H9 (cell line): ENCODE measurements around the gene ZFPM1. TPM values are rescaled to one million over a fixed set of nuclear protein-coding genes. Genes with fewer than 3 reads are reported as not detected.

ENCODE experiments used
- DNase-seq: peaks from one replicate; pipeline ENCODE4 v3.0.0-alpha.2; 2017
- H2AFZ ChIP-seq: one replicate; pipeline ENCODE4 v1.6.1; 2013; ENCODE audit warnings: mild to moderate bottlenecking, low read length, control low read depth, moderate library complexity
- H2AK5ac ChIP-seq: 2 replicates; pipeline ENCODE4 v1.6.1; 2013; ENCODE audit warnings: low read length, control low read depth, mixed read lengths; ENCODE audit not compliant: insufficient read length
- H2BK120ac ChIP-seq: one replicate; pipeline ENCODE4 v1.6.1; 2013; ENCODE audit warnings: low read depth, mild to moderate bottlenecking, low read length, control low read depth, inconsistent platforms; ENCODE audit not compliant: poor library complexity, severe bottlenecking
- H2BK12ac ChIP-seq: 2 replicates; pipeline ENCODE4 v1.6.1; 2013; ENCODE audit warnings: low read length, control low read depth, mixed read lengths, low read depth; ENCODE audit not compliant: insufficient read length
- H2BK15ac ChIP-seq: 2 replicates; pipeline ENCODE4 v1.6.1; 2013; ENCODE audit warnings: low read depth, low read length, control low read depth
- H2BK20ac ChIP-seq: one replicate; pipeline ENCODE4 v1.6.1; 2013; ENCODE audit warnings: low read depth, mild to moderate bottlenecking, low read length, control low read depth, inconsistent platforms; ENCODE audit not compliant: poor library complexity, severe bottlenecking
- H2BK5ac ChIP-seq: 2 replicates; pipeline ENCODE4 v1.6.1; 2013; ENCODE audit warnings: low read length, control low read depth, mixed read lengths; ENCODE audit not compliant: insufficient read length
- H3K14ac ChIP-seq: 2 replicates; pipeline ENCODE4 v1.6.1; 2013; ENCODE audit warnings: low read length, control low read depth; ENCODE audit not compliant: insufficient read depth
- H3K18ac ChIP-seq: 2 replicates; pipeline ENCODE4 v1.6.1; 2013; ENCODE audit warnings: low read depth, mild to moderate bottlenecking, mixed read lengths, low read length, control low read depth; ENCODE audit not compliant: insufficient read length
- H3K23ac ChIP-seq: 2 replicates; pipeline ENCODE4 v1.6.1; 2013; ENCODE audit warnings: low read length, control low read depth, mixed read lengths, low read depth; ENCODE audit not compliant: insufficient read length
- H3K23me2 ChIP-seq: 2 replicates; pipeline ENCODE4 v1.6.1; 2013; ENCODE audit warnings: low read depth, mild to moderate bottlenecking, mixed read lengths, low read length, control low read depth; ENCODE audit not compliant: insufficient read length, poor library complexity, severe bottlenecking
- H3K27ac ChIP-seq: 2 replicates; pipeline ENCODE4 v1.5.1; 2013; ENCODE audit warnings: low read length, control low read depth, mixed read lengths, low read depth; ENCODE audit not compliant: insufficient read length
- H3K27me3 ChIP-seq: 2 replicates; pipeline ENCODE4 v1.6.1; 2013; ENCODE audit warnings: low read length, control low read depth, inconsistent platforms; ENCODE audit not compliant: insufficient read depth
- H3K4ac ChIP-seq: 2 replicates; pipeline ENCODE4 v1.6.1; 2013; ENCODE audit warnings: low read depth, mild to moderate bottlenecking, control low read depth, inconsistent platforms, low read length, moderate library complexity
- H3K4me1 ChIP-seq: 2 replicates; pipeline ENCODE4 v1.6.1; 2013; ENCODE audit warnings: low read length, control low read depth, inconsistent platforms; ENCODE audit not compliant: insufficient read depth
- H3K4me2 ChIP-seq: 2 replicates; pipeline ENCODE4 v1.6.1; 2013; ENCODE audit warnings: low read length, control low read depth, mixed read lengths; ENCODE audit not compliant: insufficient read length, insufficient read depth
- H3K56ac ChIP-seq: 2 replicates; pipeline ENCODE4 v1.6.1; 2013; ENCODE audit warnings: low read depth, mild to moderate bottlenecking, mixed read lengths, low read length, control low read depth; ENCODE audit not compliant: insufficient read length
- H3K79me1 ChIP-seq: 2 replicates; pipeline ENCODE4 v1.6.1; 2013; ENCODE audit warnings: low read depth, mild to moderate bottlenecking, moderate library complexity, low read length, control low read depth, inconsistent platforms; ENCODE audit not compliant: insufficient read depth, poor library complexity, severe bottlenecking
- H3K79me2 ChIP-seq: 2 replicates; pipeline ENCODE4 v1.6.1; 2013; ENCODE audit warnings: low read length, control low read depth, inconsistent platforms; ENCODE audit not compliant: insufficient read depth
- H3K9ac ChIP-seq: 2 replicates; pipeline ENCODE4 v1.6.1; 2013; ENCODE audit warnings: low read length, control low read depth, mixed read lengths; ENCODE audit not compliant: insufficient read length; ENCODE audit errors: extremely low read depth
- H3K9me3 ChIP-seq: one replicate; pipeline ENCODE4 v1.6.1; 2013; ENCODE audit warnings: low read depth, low read length, inconsistent platforms; ENCODE audit not compliant: control insufficient read depth
- H3T11ph ChIP-seq: one replicate; pipeline ENCODE4 v1.6.1; 2013; ENCODE audit warnings: mild to moderate bottlenecking, low read length, control low read depth, inconsistent platforms
- H4K20me1 ChIP-seq: one replicate; pipeline ENCODE4 v1.6.1; 2013; ENCODE audit not compliant: control insufficient read depth, insufficient read length, insufficient read depth
- H4K5ac ChIP-seq: 2 replicates; pipeline ENCODE4 v1.6.1; 2013; ENCODE audit warnings: low read depth, mild to moderate bottlenecking, mixed read lengths, low read length, control low read depth; ENCODE audit not compliant: insufficient read length
- H4K8ac ChIP-seq: replicated peaks from 2 replicates; pipeline ENCODE4 v1.6.1; 2013; ENCODE audit warnings: low read length, control low read depth, mixed read lengths, low read depth; ENCODE audit not compliant: insufficient read length
- H4K91ac ChIP-seq: 2 replicates; pipeline ENCODE4 v1.6.1; 2013; ENCODE audit warnings: low read depth, mild to moderate bottlenecking, moderate library complexity, mixed read lengths, low read length, control low read depth; ENCODE audit not compliant: insufficient read length
- H3K27ac Mint-ChIP-seq, 3 experiments: 2 replicates in 2 of 3; 3 replicates in 1 of 3; pipeline ENCODE4 v1.8.0; 2020 to 2021; ENCODE audit warnings: mixed read lengths in 3 of 3, mild to moderate bottlenecking in 1 of 3, moderate library complexity in 1 of 3
- H3K27me3 Mint-ChIP-seq: 2 replicates; pipeline ENCODE4 v1.8.0; 2021; ENCODE audit warnings: low read depth, mild to moderate bottlenecking, moderate library complexity, mixed read lengths
- H3K36me3 Mint-ChIP-seq, 3 experiments: 2 replicates in 2 of 3; 3 replicates in 1 of 3; pipeline ENCODE4 v1.8.0; 2020 to 2021; ENCODE audit warnings: low read depth in 3 of 3, mixed read lengths in 3 of 3; ENCODE audit not compliant: insufficient read depth in 1 of 3
- H3K4me1 Mint-ChIP-seq, 2 experiments: 2 replicates each; pipeline ENCODE4 v1.8.0; 2020; ENCODE audit warnings: mixed read lengths in 2 of 2
- H3K4me3 Mint-ChIP-seq, 2 experiments: 2 replicates in 1 of 2; 3 replicates in 1 of 2; pipeline ENCODE4 v1.8.0; 2020 to 2021; ENCODE audit warnings: mild to moderate bottlenecking in 2 of 2, mixed read lengths in 2 of 2, moderate library complexity in 1 of 2
- H3K9me3 Mint-ChIP-seq, 2 experiments: 2 replicates in 1 of 2; 3 replicates in 1 of 2; pipeline ENCODE4 v1.8.0; 2020; ENCODE audit warnings: mild to moderate bottlenecking in 2 of 2, mixed read lengths in 2 of 2, moderate library complexity in 1 of 2
- WGBS: extraction: QIAGEN DNeasy Blood & Tissue Kit; methylation state at CpG from one replicate; pipeline ENCODE4 v1.1.7; 2013; ENCODE audit warnings: missing lambda C conversion rate, low lambda C conversion rate, mixed read lengths; ENCODE audit not compliant: insufficient read length; ENCODE audit errors: extremely low coverage; 5-methylcytosine and 5-hydroxymethylcytosine counted together
- total RNA-seq: library from RNA; stranded (reverse); gene quantifications from 2 replicates; pipeline ENCODE4 v1.2.1, GENCODE V29; 2021
- TF ChIP-seq, protein P1 (sequence below): fragments of 200-600 bp; sonication (generic); conservative IDR thresholded peaks from 3 replicates; pipeline ENCODE4 v1.8.0; 2021; ENCODE audit warnings: antibody characterized with exemption, mild to moderate bottlenecking

Gene ZFPM1
- total RNA-seq, 1 experiment from 2014 or later: 3.6 TPM

GRCh38 chr16:88458039-88458772 is 5.1 kb downstream of the ZFPM1 start:
- no CpG with 5 or more reads among the region's 20 CpGs for WGBS
- H3K56ac ChIP-seq: no peak overlapping the region
- TF ChIP-seq, protein P1, sequence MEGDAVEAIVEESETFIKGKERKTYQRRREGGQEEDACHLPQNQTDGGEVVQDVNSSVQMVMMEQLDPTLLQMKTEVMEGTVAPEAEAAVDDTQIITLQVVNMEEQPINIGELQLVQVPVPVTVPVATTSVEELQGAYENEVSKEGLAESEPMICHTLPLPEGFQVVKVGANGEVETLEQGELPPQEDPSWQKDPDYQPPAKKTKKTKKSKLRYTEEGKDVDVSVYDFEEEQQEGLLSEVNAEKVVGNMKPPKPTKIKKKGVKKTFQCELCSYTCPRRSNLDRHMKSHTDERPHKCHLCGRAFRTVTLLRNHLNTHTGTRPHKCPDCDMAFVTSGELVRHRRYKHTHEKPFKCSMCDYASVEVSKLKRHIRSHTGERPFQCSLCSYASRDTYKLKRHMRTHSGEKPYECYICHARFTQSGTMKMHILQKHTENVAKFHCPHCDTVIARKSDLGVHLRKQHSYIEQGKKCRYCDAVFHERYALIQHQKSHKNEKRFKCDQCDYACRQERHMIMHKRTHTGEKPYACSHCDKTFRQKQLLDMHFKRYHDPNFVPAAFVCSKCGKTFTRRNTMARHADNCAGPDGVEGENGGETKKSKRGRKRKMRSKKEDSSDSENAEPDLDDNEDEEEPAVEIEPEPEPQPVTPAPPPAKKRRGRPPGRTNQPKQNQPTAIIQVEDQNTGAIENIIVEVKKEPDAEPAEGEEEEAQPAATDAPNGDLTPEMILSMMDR: no peak
- DNase-seq: no peak
- no peak overlapping the region for H3K27ac ChIP-seq
- peaks cover 9% of the 10 kb centered on the region for H3K23me2 ChIP-seq
- no peak overlapping the region; the same call in 1 of the 2 replicates for H3K14ac ChIP-seq
- no peak overlapping the region for H3K4me2 ChIP-seq
- peaks cover 27% of the 10 kb centered on the region for H3K27me3 ChIP-seq
- peaks cover 8 to 35% of the 10 kb centered on the region in 2 experiments for H3K4me1 Mint-ChIP-seq
- H4K5ac ChIP-seq: no peak overlapping the region
- H4K8ac ChIP-seq: no peak overlapping the region
- no peak overlapping the region for H3K9ac ChIP-seq
- no peak overlapping the region for H3T11ph ChIP-seq
- H3K4me1 ChIP-seq: peaks cover 3% of the 10 kb centered on the region; the same call in 1 of the 2 replicates
- no peak overlapping the region for H2AK5ac ChIP-seq
- no peaks in the 10 kb centered on the region for H3K36me3 Mint-ChIP-seq
- no peak overlapping the region for H4K91ac ChIP-seq
- no peaks in the 10 kb centered on the region for H3K9me3 Mint-ChIP-seq
- H2BK5ac ChIP-seq: no peak overlapping the region
- H3K18ac ChIP-seq: no peak overlapping the region
- H2BK15ac ChIP-seq: no peak overlapping the region
- no peak overlapping the region for H3K27ac Mint-ChIP-seq
- H3K9me3 ChIP-seq: no peaks in the 10 kb centered on the region
- no peak overlapping the region for H2BK120ac ChIP-seq
- H3K23ac ChIP-seq: no peak overlapping the region
- H4K20me1 ChIP-seq: no peaks in the 10 kb centered on the region
- H3K4ac ChIP-seq: no peak overlapping the region
- H2AFZ ChIP-seq: no peak overlapping the region
- H3K4me3 Mint-ChIP-seq: no peak overlapping the region
- H3K79me1 ChIP-seq: no peaks in the 10 kb centered on the region
- H3K27me3 Mint-ChIP-seq: peaks cover 43% of the 10 kb centered on the region
- no peak overlapping the region for H2BK20ac ChIP-seq
- H3K79me2 ChIP-seq: no peaks in the 10 kb centered on the region
- no peak overlapping the region for H2BK12ac ChIP-seq
